Neural progenitor cell (in vitro differentiated cells): Measurements from ENCODE around the gene STX2.

Experiments
- CTCF ChIP-seq: fragments of 200-600 bp; sonication (generic); IDR thresholded peaks from 2 replicates; pipeline ENCODE4 v1.5.1; 2017; ENCODE audit warnings: antibody characterized with exemption, mild to moderate bottlenecking
- EZH2phosphoT487 ChIP-seq: fragments of 200-600 bp; sonication (generic); IDR thresholded peaks from 2 replicates; pipeline ENCODE4 v1.6.1; 2017; ENCODE audit warnings: antibody characterized with exemption

- TF ChIP-seq CTCF (no peak), EZH2phosphoT487 (no peak)
These were observed 32.5 kb downstream of the STX2 start for GRCh38 chr12:130806574-130806973.
